GM18526 (cell line): Measurements from ENCODE around the gene CHIC1.

Experiments used
- POLR2A ChIP-seq: IDR thresholded peaks from 3 replicates; pipeline ENCODE4 v1.6.1; 2011; ENCODE audit not compliant: insufficient read length; ENCODE audit errors: extremely low read depth

Gene CHIC1

GRCh38 chrX:73728602-73729001, 165.6 kb downstream of the CHIC1 start:
- TF ChIP-seq POLR2A: no peak
